Measurements from ENCODE around the gene ETNK2. TPM values are rescaled to one million over a fixed set of nuclear protein-coding genes. Genes with fewer than 3 reads are reported as not detected.

Gene ETNK2
- total and polyA plus RNA-seq, 2 of the 4 experiments (the other 2 are of a cell fraction), result 18.9 to 26.0 TPM

GRCh38 chr1:204153667-204154066, 1.8 kb upstream of the ETNK2 start:
- ChIA-PET POLR2A (ENCODE audit: unreplicated experiment) (no interaction called here), CTCF (interaction anchor here (1.0 kb wide), 1 partner anchor 53 kb away, joined by 4 read pairs; no protein-coding TSS in a partner anchor)
- DNase-seq (no peak), ATAC-seq (ENCODE audit: low read depth) (no peak)
- H4K91ac ChIP-seq (ENCODE audit: insufficient read depth, low read depth, low read length), result no peak overlapping the region
- no peak overlapping the region for H3K4me3 ChIP-seq (ENCODE audit: insufficient read depth, low read depth, low read length)
- peaks cover 7% of the 10 kb centered on the region; the same call in 1 of the 2 replicates for H3K9me1 ChIP-seq (ENCODE audit: insufficient read depth, low read length)
- no peaks in the 10 kb centered on the region for H4K20me1 ChIP-seq (ENCODE audit: insufficient read depth, low read length)
- H3K14ac ChIP-seq (replicated peaks; ENCODE audit: low read depth, low read length), result no peak overlapping the region
- no peak overlapping the region for H2BK20ac ChIP-seq (ENCODE audit: low read depth, low read length)
- peaks cover 7% of the 10 kb centered on the region for H3K4me1 ChIP-seq (ENCODE audit: control insufficient read depth, insufficient read depth, low read length)
- no peak overlapping the region for H3K27ac ChIP-seq (ENCODE audit: insufficient read depth, low read length)
- BruUV-seq (replicated peaks), result no TSS peak
- no peak overlapping the region for H3K4ac ChIP-seq (ENCODE audit: low read depth, low read length)
- no peak overlapping the region for H3K4me2 ChIP-seq (ENCODE audit: low read depth, low read length)
- H3K9ac ChIP-seq (ENCODE audit: low read depth, low read length), result no peak overlapping the region
- in situ Hi-C loops (cut with MboI; ENCODE audit: low sequenced_read_pairs), result no loop called here
- no peak overlapping the region for H2AK5ac ChIP-seq (ENCODE audit: low read depth, low read length)
- no peak overlapping the region for H3K56ac ChIP-seq (ENCODE audit: extremely low read depth, insufficient read depth, low read length)
- no peak overlapping the region for H2AFZ ChIP-seq (replicated peaks; ENCODE audit: low read length, poor library complexity)
- no peak overlapping the region for H2BK120ac ChIP-seq (ENCODE audit: low read depth, low read length)
- H3K18ac ChIP-seq (ENCODE audit: low read depth, low read length), result no peak overlapping the region
- no peak overlapping the region for H3K23ac ChIP-seq (ENCODE audit: low read depth, low read length)
- no peak overlapping the region for H4K8ac ChIP-seq (ENCODE audit: low read depth in 2 of 2, low read length in 2 of 2)
- no peak overlapping the region for H4K5ac ChIP-seq (ENCODE audit: low read depth, low read length)
- H3K9me3 ChIP-seq (ENCODE audit: control insufficient read depth, insufficient read depth, low read length), result no peaks in the 10 kb centered on the region
- no peak overlapping the region for H2AK9ac ChIP-seq (replicated peaks; ENCODE audit: low read depth, low read length, poor library complexity)
- WGBS, 2 experiments (ENCODE audit: extremely low coverage in 2 of 2, insufficient read length in 1 of 2), result 100% methylated on average over 1 of the region's 5 CpGs; no CpG with 5 or more reads in 1 of the 2 experiments
- H2BK5ac ChIP-seq (ENCODE audit: low read depth, low read length, poor library complexity, severe bottlenecking), result no peak overlapping the region
- TF ChIP-seq MAFK (IDR thresholded peaks at IDR 0.05; ENCODE audit: low read depth, low read length), result no peak
- TF ChIP-seq POLR2A (IDR thresholded peaks at IDR 0.05; ENCODE audit: low read depth, low read length), result no peak
- TF ChIP-seq MXI1 (IDR thresholded peaks at IDR 0.05; ENCODE audit: borderline replicate concordance, low read depth, low read length), result no peak
- no peak for TF ChIP-seq FOS (IDR thresholded peaks at IDR 0.05; ENCODE audit: low read depth, low read length)
- no peak for TF ChIP-seq CTCF (conservative IDR thresholded peaks at IDR 0.05; ENCODE audit: low read depth, low read length)
- no peak for TF ChIP-seq RFX5 (IDR thresholded peaks at IDR 0.05; ENCODE audit: low read depth, low read length)
- no peak for TF ChIP-seq RAD21 (IDR thresholded peaks at IDR 0.05; ENCODE audit: low read length)
- no peak for TF ChIP-seq RCOR1 (IDR thresholded peaks at IDR 0.05; ENCODE audit: insufficient replicate concordance, low read length)
- no peak for TF ChIP-seq CHD1 (IDR thresholded peaks at IDR 0.05; ENCODE audit: low read depth, low read length)
- TF ChIP-seq USF2 (IDR thresholded peaks at IDR 0.05; ENCODE audit: low read depth, low read length), result no peak
- intact Hi-C loops (cut with micrococcal nuclease), result no loop called here
- dilution Hi-C loops (cut with HindIII; ENCODE audit: low sequenced_read_pairs, unreplicated experiment), result loop anchor here (25.0 kb wide), 1 partner anchor 234 kb away; no protein-coding TSS in a partner anchor
- H3K27me3 ChIP-seq (ENCODE audit: control insufficient read depth, insufficient read depth, low read length), result peaks cover 9% of the 10 kb centered on the region; the same call in 1 of the 2 replicates
- no peaks in the 10 kb centered on the region for H3K36me3 ChIP-seq (ENCODE audit: control insufficient read depth, insufficient read depth, low read length)
- no peak overlapping the region for H2BK15ac ChIP-seq (ENCODE audit: low read depth, low read length)
- peaks cover 0 to 9% of the 10 kb centered on the region in 2 experiments; a peak in 2 of 4 replicates for H3K79me1 ChIP-seq (ENCODE audit: low read depth in 1 of 2, low read length in 2 of 2)
